ENCODE data around the gene HTRA1.
A peak's percentile ranks its signal among the peaks of the same experiment; 100 is the strongest.

Gene HTRA1

GRCh38 chr10:122560279-122560804 lies 99.0 kb downstream of the HTRA1 start, which contains the start of gene DMBT1:
Gene DMBT1 (plus strand): TSS chr10:122560754. CDS start chr10:122560771, 17 bp downstream.
- no peak for DNase-seq (ENCODE audit: low read depth)
- TF ChIP-seq, protein P1, sequence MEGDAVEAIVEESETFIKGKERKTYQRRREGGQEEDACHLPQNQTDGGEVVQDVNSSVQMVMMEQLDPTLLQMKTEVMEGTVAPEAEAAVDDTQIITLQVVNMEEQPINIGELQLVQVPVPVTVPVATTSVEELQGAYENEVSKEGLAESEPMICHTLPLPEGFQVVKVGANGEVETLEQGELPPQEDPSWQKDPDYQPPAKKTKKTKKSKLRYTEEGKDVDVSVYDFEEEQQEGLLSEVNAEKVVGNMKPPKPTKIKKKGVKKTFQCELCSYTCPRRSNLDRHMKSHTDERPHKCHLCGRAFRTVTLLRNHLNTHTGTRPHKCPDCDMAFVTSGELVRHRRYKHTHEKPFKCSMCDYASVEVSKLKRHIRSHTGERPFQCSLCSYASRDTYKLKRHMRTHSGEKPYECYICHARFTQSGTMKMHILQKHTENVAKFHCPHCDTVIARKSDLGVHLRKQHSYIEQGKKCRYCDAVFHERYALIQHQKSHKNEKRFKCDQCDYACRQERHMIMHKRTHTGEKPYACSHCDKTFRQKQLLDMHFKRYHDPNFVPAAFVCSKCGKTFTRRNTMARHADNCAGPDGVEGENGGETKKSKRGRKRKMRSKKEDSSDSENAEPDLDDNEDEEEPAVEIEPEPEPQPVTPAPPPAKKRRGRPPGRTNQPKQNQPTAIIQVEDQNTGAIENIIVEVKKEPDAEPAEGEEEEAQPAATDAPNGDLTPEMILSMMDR (IDR thresholded peaks at IDR 0.05; ENCODE audit: low read length, missing control alignments), result no peak
- no peak within 1 kb of the TSS for H3K4me3 ChIP-seq (replicated peaks; ENCODE audit: low read depth, low read length)

DNA sequence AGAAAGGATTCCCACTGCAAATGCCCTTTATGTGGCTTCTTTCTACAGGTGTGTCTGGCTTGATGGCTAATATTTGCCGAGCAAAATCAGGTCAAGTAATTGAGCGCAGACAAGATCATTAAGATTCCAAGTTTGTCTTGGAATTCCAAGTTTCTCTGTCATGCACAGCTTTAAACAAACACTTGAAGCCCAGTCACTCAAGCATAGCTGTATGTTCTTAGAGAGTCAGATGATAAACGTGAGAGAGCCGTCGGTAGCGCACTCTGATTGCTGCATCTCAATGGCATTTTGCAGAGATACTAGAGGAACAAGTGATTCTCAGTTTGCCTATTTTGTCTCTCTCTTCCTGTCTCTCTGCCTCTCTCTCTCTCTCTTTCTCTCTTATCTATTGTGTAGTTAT lies 99.9 kb downstream of the HTRA1 start:
- TF ChIP-seq, protein P1 (IDR thresholded peaks at IDR 0.05; ENCODE audit: low read length, missing control alignments), result no peak
- H3K4me3 ChIP-seq (replicated peaks; ENCODE audit: low read depth, low read length), result no peak overlapping the region
- DNase-seq (ENCODE audit: low read depth), result peak; percentile 17

DNA sequence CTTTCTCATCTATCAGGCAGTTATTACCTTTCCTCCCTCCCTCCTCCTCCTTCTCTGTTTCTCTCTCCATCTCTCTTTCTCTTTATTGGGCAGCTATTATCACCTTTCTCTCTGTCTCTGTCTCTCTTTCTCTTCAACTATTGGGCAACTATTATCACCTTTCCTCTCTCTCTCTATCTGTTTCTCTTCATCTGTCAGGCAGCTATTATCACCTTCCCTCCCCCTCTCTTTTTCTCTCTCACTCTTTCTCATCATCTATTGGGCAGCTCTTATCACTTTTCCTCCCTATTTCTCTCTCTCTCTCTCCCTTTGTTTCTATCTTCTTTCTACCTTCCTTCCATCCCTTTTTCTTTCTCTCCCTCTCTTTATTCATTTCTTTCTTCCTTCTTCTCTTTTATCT lies 100.4 kb downstream of the HTRA1 start:
- H3K4me3 ChIP-seq (replicated peaks; ENCODE audit: low read depth, low read length), result no peak overlapping the region
- TF ChIP-seq, protein P1 (IDR thresholded peaks at IDR 0.05; ENCODE audit: low read length, missing control alignments), result no peak
- DNase-seq (ENCODE audit: low read depth), result no peak
